NT2/D1 (cell line): ENCODE measurements around the gene CDKN1A.

Experiments
- DNase-seq: peaks from one replicate; pipeline ENCODE4 v3.0.0-alpha.2; 2011; ENCODE audit warnings: low read depth, low spot score
- H3K27me3 ChIP-seq: 2 replicates; pipeline ENCODE4 v1.6.0; 2011; ENCODE audit warnings: mild to moderate bottlenecking; ENCODE audit not compliant: insufficient read length, insufficient read depth
- H3K36me3 ChIP-seq: 2 replicates; pipeline ENCODE4 v1.6.1; 2011; ENCODE audit warnings: mild to moderate bottlenecking, low read length, mixed read lengths; ENCODE audit not compliant: insufficient read depth, insufficient read length
- H3K4me1 ChIP-seq: 2 replicates; pipeline ENCODE4 v1.5.1; 2011; ENCODE audit not compliant: insufficient read depth, insufficient read length
- H3K4me3 ChIP-seq: 2 replicates; pipeline ENCODE4 v1.5.1; 2011; ENCODE audit warnings: low read depth; ENCODE audit not compliant: insufficient read length
- H3K9ac ChIP-seq: 2 replicates; pipeline ENCODE4 v1.6.0; 2011; ENCODE audit warnings: low read depth; ENCODE audit not compliant: insufficient read length
- H3K9me3 ChIP-seq: 2 replicates; pipeline ENCODE4 v1.5.1; 2011; ENCODE audit warnings: mild to moderate bottlenecking, low read length; ENCODE audit not compliant: insufficient read depth
- SUZ12 ChIP-seq: IDR thresholded peaks from 2 replicates; pipeline ENCODE4 v1.6.1; 2011; ENCODE audit not compliant: insufficient read length, insufficient read depth; ENCODE audit errors: extremely low read depth
- YY1 ChIP-seq: IDR thresholded peaks from 2 replicates; pipeline ENCODE4 v1.6.1; 2011; ENCODE audit not compliant: insufficient read length, insufficient read depth
- ZNF274 ChIP-seq: IDR thresholded peaks from 2 replicates; pipeline ENCODE4 v1.6.1; 2011; ENCODE audit warnings: mild to moderate bottlenecking, low read depth, low read length

The CDKN1A gene

GRCh38 chr6:36636687-36637418, 41.7 kb upstream of the CDKN1A start:
- Histone ChIP-seq H3K9ac (peak overlapping the region; percentile 26), H3K9me3 (no peaks in the 10 kb centered on the region), H3K4me3 (no peak overlapping the region), H3K4me1 (peaks cover 18% of the 10 kb centered on the region), H3K27me3 (no peaks in the 10 kb centered on the region), H3K36me3 (no peaks in the 10 kb centered on the region)
- TF ChIP-seq YY1 (no peak), ZNF274 (no peak), SUZ12 (no peak)
- no peak for DNase-seq

GRCh38 chr6:36638579-36638978, 39.9 kb upstream of the CDKN1A start:
- TF ChIP-seq ZNF274 (no peak), SUZ12 (no peak), YY1 (no peak)
- H3K9me3 ChIP-seq, result no peaks in the 10 kb centered on the region
- no peaks in the 10 kb centered on the region for H3K27me3 ChIP-seq
- H3K4me3 ChIP-seq, result no peak overlapping the region
- peaks cover 23% of the 10 kb centered on the region for H3K4me1 ChIP-seq
- DNase-seq, result no peak
- H3K9ac ChIP-seq, result no peak overlapping the region
- no peaks in the 10 kb centered on the region for H3K36me3 ChIP-seq

GRCh38 chr6:36639171-36639808, 39.2 kb upstream of the CDKN1A start:
- no peak for DNase-seq
- peaks cover 19% of the 10 kb centered on the region for H3K4me1 ChIP-seq
- no peak overlapping the region for H3K4me3 ChIP-seq
- H3K36me3 ChIP-seq, result no peaks in the 10 kb centered on the region
- no peaks in the 10 kb centered on the region for H3K27me3 ChIP-seq
- no peaks in the 10 kb centered on the region for H3K9me3 ChIP-seq
- H3K9ac ChIP-seq, result no peak overlapping the region
- TF ChIP-seq ZNF274, result no peak
- TF ChIP-seq YY1, result no peak
- no peak for TF ChIP-seq SUZ12

- Histone ChIP-seq H3K9ac (no peak overlapping the region), H3K4me1 (peaks cover 9% of the 10 kb centered on the region), H3K9me3 (no peaks in the 10 kb centered on the region), H3K36me3 (no peaks in the 10 kb centered on the region), H3K27me3 (no peaks in the 10 kb centered on the region), H3K4me3 (no peak overlapping the region)
- no peak for DNase-seq
- TF ChIP-seq ZNF274 (no peak), YY1 (no peak), SUZ12 (no peak)
These were observed 37.0 kb upstream of the CDKN1A start for GRCh38 chr6:36641543-36641942.

- DNase-seq, result no peak
- Histone ChIP-seq H3K4me1 (peaks cover 6% of the 10 kb centered on the region), H3K4me3 (no peak overlapping the region), H3K27me3 (no peaks in the 10 kb centered on the region), H3K9ac (no peak overlapping the region), H3K9me3 (no peaks in the 10 kb centered on the region), H3K36me3 (no peaks in the 10 kb centered on the region)
- TF ChIP-seq ZNF274 (no peak), YY1 (no peak), SUZ12 (no peak)
These were observed 35.3 kb upstream of the CDKN1A start for GRCh38 chr6:36642913-36643817.

GRCh38 chr6:36643977-36644376, 34.5 kb upstream of the CDKN1A start:
- no peak for DNase-seq

GRCh38 chr6:36649086-36649485, 29.4 kb upstream of the CDKN1A start:
- no peak for TF ChIP-seq ZNF274
- no peaks in the 10 kb centered on the region for H3K27me3 ChIP-seq
- no peaks in the 10 kb centered on the region for H3K9me3 ChIP-seq
- no peak overlapping the region for H3K4me3 ChIP-seq
- H3K9ac ChIP-seq, result no peak overlapping the region
- H3K36me3 ChIP-seq, result no peaks in the 10 kb centered on the region
- peaks cover 8% of the 10 kb centered on the region for H3K4me1 ChIP-seq
- no peak for DNase-seq

More at GRCh38 chr6:36643977-36644376, 34.5 kb upstream of the CDKN1A start:
- TF ChIP-seq SUZ12 (no peak), ZNF274 (no peak), YY1 (no peak)
- Histone ChIP-seq H3K36me3 (no peaks in the 10 kb centered on the region), H3K9me3 (no peaks in the 10 kb centered on the region), H3K27me3 (no peaks in the 10 kb centered on the region), H3K4me1 (peaks cover 6% of the 10 kb centered on the region), H3K4me3 (no peak overlapping the region), H3K9ac (no peak overlapping the region)
